ENCODE data around the gene OPN4.

- TF ChIP-seq CTCF (IDR thresholded peaks at IDR 0.05; ENCODE audit: insufficient read depth, low read length) = no peak
- TF ChIP-seq, protein P1, sequence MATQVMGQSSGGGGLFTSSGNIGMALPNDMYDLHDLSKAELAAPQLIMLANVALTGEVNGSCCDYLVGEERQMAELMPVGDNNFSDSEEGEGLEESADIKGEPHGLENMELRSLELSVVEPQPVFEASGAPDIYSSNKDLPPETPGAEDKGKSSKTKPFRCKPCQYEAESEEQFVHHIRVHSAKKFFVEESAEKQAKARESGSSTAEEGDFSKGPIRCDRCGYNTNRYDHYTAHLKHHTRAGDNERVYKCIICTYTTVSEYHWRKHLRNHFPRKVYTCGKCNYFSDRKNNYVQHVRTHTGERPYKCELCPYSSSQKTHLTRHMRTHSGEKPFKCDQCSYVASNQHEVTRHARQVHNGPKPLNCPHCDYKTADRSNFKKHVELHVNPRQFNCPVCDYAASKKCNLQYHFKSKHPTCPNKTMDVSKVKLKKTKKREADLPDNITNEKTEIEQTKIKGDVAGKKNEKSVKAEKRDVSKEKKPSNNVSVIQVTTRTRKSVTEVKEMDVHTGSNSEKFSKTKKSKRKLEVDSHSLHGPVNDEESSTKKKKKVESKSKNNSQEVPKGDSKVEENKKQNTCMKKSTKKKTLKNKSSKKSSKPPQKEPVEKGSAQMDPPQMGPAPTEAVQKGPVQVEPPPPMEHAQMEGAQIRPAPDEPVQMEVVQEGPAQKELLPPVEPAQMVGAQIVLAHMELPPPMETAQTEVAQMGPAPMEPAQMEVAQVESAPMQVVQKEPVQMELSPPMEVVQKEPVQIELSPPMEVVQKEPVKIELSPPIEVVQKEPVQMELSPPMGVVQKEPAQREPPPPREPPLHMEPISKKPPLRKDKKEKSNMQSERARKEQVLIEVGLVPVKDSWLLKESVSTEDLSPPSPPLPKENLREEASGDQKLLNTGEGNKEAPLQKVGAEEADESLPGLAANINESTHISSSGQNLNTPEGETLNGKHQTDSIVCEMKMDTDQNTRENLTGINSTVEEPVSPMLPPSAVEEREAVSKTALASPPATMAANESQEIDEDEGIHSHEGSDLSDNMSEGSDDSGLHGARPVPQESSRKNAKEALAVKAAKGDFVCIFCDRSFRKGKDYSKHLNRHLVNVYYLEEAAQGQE (IDR thresholded peaks at IDR 0.05; ENCODE audit: insufficient replicate concordance, low read depth) = no peak
- TF ChIP-seq POLR2AphosphoS5 (IDR thresholded peaks at IDR 0.05; ENCODE audit: low read depth) = no peak
- no peak for TF ChIP-seq GABPA (IDR thresholded peaks at IDR 0.05; ENCODE audit: low read depth)
Observed at GRCh38 chr10:86690231-86690630, 35.9 kb downstream of the OPN4 start.

Data from HL-60 (cell line).